ENCODE results near the gene CARTPT. TPM values are rescaled to one million over a fixed set of nuclear protein-coding genes. Genes with fewer than 3 reads are reported as not detected.

The CARTPT gene
- not detected for total RNA-seq

DNA sequence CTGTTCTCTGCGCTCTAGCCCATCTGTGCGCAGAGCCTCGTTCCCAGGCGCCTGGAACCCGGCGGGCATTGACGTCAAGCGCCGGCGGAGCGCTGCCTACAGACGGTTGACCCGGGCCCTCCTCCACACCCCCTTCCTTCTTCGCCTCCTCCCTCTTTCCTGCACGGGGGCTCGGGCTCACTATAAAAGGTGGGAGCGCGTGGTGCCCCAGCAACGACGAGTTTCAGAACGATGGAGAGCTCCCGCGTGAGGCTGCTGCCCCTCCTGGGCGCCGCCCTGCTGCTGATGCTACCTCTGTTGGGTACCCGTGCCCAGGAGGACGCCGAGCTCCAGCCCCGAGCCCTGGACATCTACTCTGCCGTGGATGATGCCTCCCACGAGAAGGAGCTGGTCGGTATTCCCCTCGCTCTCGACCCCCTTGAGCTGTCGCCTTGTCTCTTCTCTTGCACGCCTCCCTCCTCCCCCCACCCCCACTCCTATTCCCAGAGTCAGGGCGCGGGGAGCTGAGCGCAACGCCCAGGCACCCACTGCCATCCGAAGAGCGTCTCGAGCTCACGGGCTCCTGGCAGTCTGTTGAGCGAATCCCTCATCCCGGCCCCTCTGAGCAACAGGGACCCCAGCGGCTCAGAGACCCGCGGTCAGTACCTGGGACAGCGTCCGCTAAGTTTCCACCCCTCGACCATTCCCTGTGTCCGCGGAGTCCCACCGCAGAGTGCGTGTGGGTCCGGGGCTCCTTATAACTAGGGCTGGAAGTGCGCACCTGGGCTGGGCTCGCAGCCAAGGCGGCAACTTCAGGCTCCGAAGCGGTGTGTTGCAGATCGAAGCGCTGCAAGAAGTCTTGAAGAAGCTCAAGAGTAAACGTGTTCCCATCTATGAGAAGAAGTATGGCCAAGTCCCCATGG, at the start of gene CARTPT:
CARTPT (plus strand) TSS at position 213 of the 902 bp plus-strand sequence; CDS start at position 232, 19 bp downstream.
- in situ Hi-C loops (cut with MboI; ENCODE audit: low sequenced_read_pairs in 4 of 4) = no loop called here
- ATAC-seq = no peak
- peaks cover 24 to 38% (median 29%) of the 10 kb centered on the region in 3 donors for H3K27me3 ChIP-seq

GRCh38 chr5:71677977-71678376, 41.1 kb upstream of the CARTPT start:
- DNase-seq (no peak), ATAC-seq (no peak)
- TF ChIP-seq, protein P1, sequence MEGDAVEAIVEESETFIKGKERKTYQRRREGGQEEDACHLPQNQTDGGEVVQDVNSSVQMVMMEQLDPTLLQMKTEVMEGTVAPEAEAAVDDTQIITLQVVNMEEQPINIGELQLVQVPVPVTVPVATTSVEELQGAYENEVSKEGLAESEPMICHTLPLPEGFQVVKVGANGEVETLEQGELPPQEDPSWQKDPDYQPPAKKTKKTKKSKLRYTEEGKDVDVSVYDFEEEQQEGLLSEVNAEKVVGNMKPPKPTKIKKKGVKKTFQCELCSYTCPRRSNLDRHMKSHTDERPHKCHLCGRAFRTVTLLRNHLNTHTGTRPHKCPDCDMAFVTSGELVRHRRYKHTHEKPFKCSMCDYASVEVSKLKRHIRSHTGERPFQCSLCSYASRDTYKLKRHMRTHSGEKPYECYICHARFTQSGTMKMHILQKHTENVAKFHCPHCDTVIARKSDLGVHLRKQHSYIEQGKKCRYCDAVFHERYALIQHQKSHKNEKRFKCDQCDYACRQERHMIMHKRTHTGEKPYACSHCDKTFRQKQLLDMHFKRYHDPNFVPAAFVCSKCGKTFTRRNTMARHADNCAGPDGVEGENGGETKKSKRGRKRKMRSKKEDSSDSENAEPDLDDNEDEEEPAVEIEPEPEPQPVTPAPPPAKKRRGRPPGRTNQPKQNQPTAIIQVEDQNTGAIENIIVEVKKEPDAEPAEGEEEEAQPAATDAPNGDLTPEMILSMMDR (IDR thresholded peaks at IDR 0.05 in 4 of 5, conservative IDR thresholded peaks at IDR 0.05 in 1 of 5) = no peak
- no peak for TF ChIP-seq POLR2A (IDR thresholded peaks at IDR 0.05)
- Histone ChIP-seq H3K27ac (no peak overlapping the region), H3K9me3 (no peaks in the 10 kb centered on the region), H3K4me1 (no peaks in the 10 kb centered on the region), H3K36me3 (no peaks in the 10 kb centered on the region), H3K4me3 (no peak overlapping the region), H3K27me3 (peaks cover 0 to 3% (median 0%) of the 10 kb centered on the region in 3 donors)
- intact Hi-C loops (cut with DNase I; ENCODE audit: low total_unique reads) = no loop called here
- in situ Hi-C loops (cut with MboI; ENCODE audit: low sequenced_read_pairs in 4 of 4) = no loop called here

More for the DNA sequence above, at the start of gene CARTPT:
- Histone ChIP-seq H3K4me1 (no peaks in the 10 kb centered on the region), H3K9me3 (no peaks in the 10 kb centered on the region), H3K27ac (no peak within 1 kb of the TSS), H3K4me3 (no peak within 1 kb of the TSS), H3K36me3 (no peaks in the 10 kb centered on the region)
- TF ChIP-seq, protein P1 (IDR thresholded peaks at IDR 0.05 in 4 of 5, conservative IDR thresholded peaks at IDR 0.05 in 1 of 5) = no peak
- no peak for TF ChIP-seq POLR2A (IDR thresholded peaks at IDR 0.05)
- intact Hi-C loops (cut with DNase I; ENCODE audit: low total_unique reads) = no loop called here
- no peak for DNase-seq

DNA sequence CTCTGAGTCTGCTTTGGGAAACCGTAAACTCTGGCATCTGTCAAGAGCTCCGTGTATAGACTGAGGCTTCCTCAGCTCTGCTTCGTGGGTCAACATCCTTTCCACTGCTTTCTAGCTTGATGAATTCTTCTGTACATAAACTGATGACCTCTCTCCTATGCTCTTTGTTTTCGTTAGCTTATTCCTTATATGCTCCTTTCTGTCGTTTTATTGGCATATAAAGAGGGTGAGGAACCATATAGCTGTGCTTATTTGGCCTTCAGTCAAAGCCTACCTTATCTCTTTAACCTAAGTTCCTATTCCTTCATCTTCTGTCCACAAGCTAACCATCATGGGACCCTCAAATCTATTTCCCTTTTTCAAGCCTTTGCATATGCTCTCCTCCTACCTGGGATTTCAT, 39.4 kb upstream of the CARTPT start:
- in situ Hi-C loops (cut with MboI; ENCODE audit: low sequenced_read_pairs in 4 of 4) = no loop called here

DNA sequence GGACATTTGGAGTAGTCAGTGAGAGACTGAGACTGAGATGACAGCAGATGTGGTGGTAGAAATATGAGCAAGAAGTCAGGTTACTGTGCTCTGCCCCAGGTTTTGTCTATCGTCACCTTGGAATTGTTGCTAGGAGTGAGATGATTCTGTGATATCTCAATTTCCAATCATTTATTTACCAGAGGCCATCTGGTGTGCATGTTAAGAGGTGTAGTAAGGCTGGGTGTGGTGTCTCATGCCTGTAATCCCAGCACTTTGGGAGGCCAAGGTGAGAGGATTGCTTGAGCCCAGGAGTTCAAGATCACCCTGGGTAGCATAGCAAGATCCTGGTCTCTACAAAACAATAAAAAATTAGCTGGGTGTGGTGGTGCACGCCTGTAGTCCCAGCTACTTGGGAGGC, 38.6 kb upstream of the CARTPT start:
- TF ChIP-seq, protein P1 (IDR thresholded peaks at IDR 0.05 in 4 of 5, conservative IDR thresholded peaks at IDR 0.05 in 1 of 5) = no peak
- no peak for TF ChIP-seq POLR2A (IDR thresholded peaks at IDR 0.05)
- ATAC-seq (no peak), DNase-seq (no peak)
- in situ Hi-C loops (cut with MboI; ENCODE audit: low sequenced_read_pairs in 4 of 4) = no loop called here
- Histone ChIP-seq H3K27me3 (peaks cover 0 to 3% (median 0%) of the 10 kb centered on the region in 3 donors), H3K4me1 (no peaks in the 10 kb centered on the region), H3K36me3 (no peaks in the 10 kb centered on the region), H3K27ac (no peak overlapping the region), H3K9me3 (no peaks in the 10 kb centered on the region), H3K4me3 (no peak overlapping the region)
- intact Hi-C loops (cut with DNase I; ENCODE audit: low total_unique reads) = no loop called here

More for the DNA sequence above, 39.4 kb upstream of the CARTPT start:
- Histone ChIP-seq H3K36me3 (no peaks in the 10 kb centered on the region), H3K9me3 (no peaks in the 10 kb centered on the region), H3K27me3 (peaks cover 0 to 3% (median 0%) of the 10 kb centered on the region in 3 donors), H3K4me1 (no peaks in the 10 kb centered on the region), H3K4me3 (no peak overlapping the region), H3K27ac (no peak overlapping the region)
- ATAC-seq (no peak), DNase-seq (no peak)
- intact Hi-C loops (cut with DNase I; ENCODE audit: low total_unique reads) = no loop called here
- TF ChIP-seq, protein P1 (IDR thresholded peaks at IDR 0.05 in 4 of 5, conservative IDR thresholded peaks at IDR 0.05 in 1 of 5) = no peak
- no peak for TF ChIP-seq POLR2A (IDR thresholded peaks at IDR 0.05)
